Measurements from ENCODE around the gene MRPS15.
"Not testable (repeated sequence)": the region's sequence is repeated elsewhere in the genome, so short reads cannot be mapped to it uniquely, and the experiment has no call there.

The MRPS15 gene

GRCh38 chr1:36463803-36464604 lies at the start of gene MRPS15:
MRPS15 (minus strand) TSS chr1:36464384; CDS start chr1:36464275, 109 bp downstream.
- H3K4me3 ChIP-seq (ENCODE audit: low read depth, low read length), result peak within 1 kb of the TSS; percentile 70
- TF ChIP-seq CTCF (IDR thresholded peaks at IDR 0.05; ENCODE audit: low read depth, low read length, missing control alignments), result no peak
- in situ Hi-C loops (cut with HindIII; ENCODE audit: low sequenced_read_pairs), result no loop called here
- peak; percentile 83 for DNase-seq (ENCODE audit: low read depth)

GRCh38 chr1:36512842-36513241 lies 48.7 kb upstream of the MRPS15 start:
- DNase-seq (ENCODE audit: low read depth), result no peak
- TF ChIP-seq CTCF (IDR thresholded peaks at IDR 0.05; ENCODE audit: low read depth, low read length, missing control alignments), result no peak
- in situ Hi-C loops (cut with HindIII; ENCODE audit: low sequenced_read_pairs), result no loop called here
- H3K4me3 ChIP-seq (ENCODE audit: low read depth, low read length), result no peak overlapping the region

- TF ChIP-seq CTCF (IDR thresholded peaks at IDR 0.05; ENCODE audit: low read depth, low read length, missing control alignments), result no peak
- no peak overlapping the region for H3K4me3 ChIP-seq (ENCODE audit: low read depth, low read length)
- in situ Hi-C loops (cut with HindIII; ENCODE audit: low sequenced_read_pairs), result no loop called here
- DNase-seq (ENCODE audit: low read depth), result no peak
These were observed 47.9 kb upstream of the MRPS15 start for GRCh38 chr1:36511804-36512798.

- DNase-seq (ENCODE audit: low read depth); H3K4me3 ChIP-seq (ENCODE audit: low read depth, low read length); in situ Hi-C loops (cut with HindIII; ENCODE audit: low sequenced_read_pairs): not testable (repeated sequence)
These were observed 47.0 kb upstream of the MRPS15 start for GRCh38 chr1:36511220-36511619.

GRCh38 chr1:36510418-36510817 lies 46.2 kb upstream of the MRPS15 start:
- H3K4me3 ChIP-seq (ENCODE audit: low read depth, low read length), result no peak overlapping the region
- in situ Hi-C loops (cut with HindIII; ENCODE audit: low sequenced_read_pairs), result no loop called here
- no peak for TF ChIP-seq CTCF (IDR thresholded peaks at IDR 0.05; ENCODE audit: low read depth, low read length, missing control alignments)
- no peak for DNase-seq (ENCODE audit: low read depth)

GRCh38 chr1:36508257-36508656 lies 44.1 kb upstream of the MRPS15 start:
- no peak overlapping the region for H3K4me3 ChIP-seq (ENCODE audit: low read depth, low read length)
- no peak for TF ChIP-seq CTCF (IDR thresholded peaks at IDR 0.05; ENCODE audit: low read depth, low read length, missing control alignments)
- no peak for DNase-seq (ENCODE audit: low read depth)
- in situ Hi-C loops (cut with HindIII; ENCODE audit: low sequenced_read_pairs), result no loop called here
